GM23338 (cell line): Measurements from ENCODE around the gene XDH. TPM values are rescaled to one million over a fixed set of nuclear protein-coding genes. Genes with fewer than 3 reads are reported as not detected.

ENCODE experiments used
- ATAC-seq: fragments of 200-7000 bp; cut with Tn5 transposase; 3 replicates; pipeline ENCODE4 v1.9.1; 2020
- DNase-seq: peaks from one replicate; pipeline ENCODE4 v3.0.0-alpha.2; 2015; ENCODE audit warnings: low spot score
- H2AFZ ChIP-seq: fragments of 200-600 bp; sonication (generic); 2 replicates; pipeline ENCODE4 v1.8.0; 2016; ENCODE audit warnings: antibody characterized with exemption, mild to moderate bottlenecking, moderate library complexity
- H3F3A ChIP-seq: fragments of 200-600 bp; sonication (generic); replicated peaks from 2 replicates; pipeline ENCODE4 v1.8.0; 2017; ENCODE audit warnings: antibody characterized with exemption, mixed run types, low read depth
- H3K27ac ChIP-seq: fragments of 200-600 bp; sonication (generic); 2 replicates; pipeline ENCODE4 v1.6.1; 2016; ENCODE audit warnings: low read depth
- H3K27me3 ChIP-seq: fragments of 200-600 bp; sonication (generic); 2 replicates; pipeline ENCODE4 v1.8.0; 2016; ENCODE audit warnings: mild to moderate bottlenecking, mixed run types, moderate library complexity; ENCODE audit not compliant: insufficient read depth
- H3K36me3 ChIP-seq: fragments of 200-600 bp; sonication (generic); 2 replicates; pipeline ENCODE4 v1.8.0; 2016; ENCODE audit warnings: mild to moderate bottlenecking; ENCODE audit not compliant: insufficient read depth
- H3K4me1 ChIP-seq: fragments of 200-600 bp; sonication (generic); 2 replicates; pipeline ENCODE4 v1.8.0; 2016; ENCODE audit warnings: mild to moderate bottlenecking, moderate library complexity; ENCODE audit not compliant: insufficient read depth
- H3K4me2 ChIP-seq: fragments of 200-600 bp; sonication (generic); 2 replicates; pipeline ENCODE4 v1.7.1; 2017; ENCODE audit warnings: mixed run types
- H3K4me3 ChIP-seq: fragments of 200-600 bp; sonication (generic); 2 replicates; pipeline ENCODE4 v1.6.1; 2016; ENCODE audit warnings: mixed run types
- H3K79me2 ChIP-seq: fragments of 200-600 bp; sonication (generic); replicated peaks from 2 replicates; pipeline ENCODE4 v1.8.0; 2017; ENCODE audit warnings: mild to moderate bottlenecking; ENCODE audit not compliant: insufficient read depth
- H3K9me2 ChIP-seq: fragments of 200-600 bp; sonication (generic); 2 replicates; pipeline ENCODE4 v1.8.0; 2017; ENCODE audit not compliant: insufficient read depth
- H4K20me1 ChIP-seq: fragments of 200-600 bp; sonication (generic); replicated peaks from 2 replicates; pipeline ENCODE4 v1.8.0; 2017; ENCODE audit warnings: mild to moderate bottlenecking; ENCODE audit not compliant: insufficient read depth
- H3K27ac Mint-ChIP-seq: 2 replicates; pipeline ENCODE4 v1.8.0; 2020; ENCODE audit warnings: inconsistent platforms, mild to moderate bottlenecking, moderate library complexity, mixed read lengths
- H3K27me3 Mint-ChIP-seq: 3 replicates; pipeline ENCODE4 v1.8.0; 2022; ENCODE audit warnings: low read depth, mild to moderate bottlenecking, moderate library complexity, mixed read lengths, inconsistent platforms; ENCODE audit not compliant: insufficient read depth, poor library complexity
- H3K36me3 Mint-ChIP-seq: 3 replicates; pipeline ENCODE4 v1.8.0; 2021; ENCODE audit warnings: low read depth, mild to moderate bottlenecking, inconsistent platforms, moderate library complexity, mixed read lengths
- H3K4me1 Mint-ChIP-seq: 3 replicates; pipeline ENCODE4 v1.8.0; 2020; ENCODE audit warnings: mild to moderate bottlenecking, inconsistent platforms, mixed read lengths
- H3K4me3 Mint-ChIP-seq: 3 replicates; pipeline ENCODE4 v1.8.0; 2021; ENCODE audit warnings: moderate library complexity, mild to moderate bottlenecking, inconsistent platforms, mixed read lengths
- H3K9me3 Mint-ChIP-seq: 3 replicates; pipeline ENCODE4 v1.8.0; 2020; ENCODE audit warnings: moderate library complexity, mild to moderate bottlenecking, inconsistent platforms, mixed read lengths
- CTCF ChIP-seq, 2 experiments: fragments of 200-600 bp in 1 of 2; sonication (generic) in 1 of 2; conservative IDR thresholded peaks; 2 replicates each; pipeline versions ENCODE4 v1.5.1 to v1.6.1; 2016 to 2017; ENCODE audit warnings: antibody characterized with exemption in 2 of 2, low read depth in 2 of 2, mild to moderate bottlenecking in 2 of 2, moderate library complexity in 1 of 2
- ETS1 ChIP-seq: IDR thresholded peaks from 2 replicates; pipeline ENCODE4 v1.6.1; 2016; ENCODE audit warnings: antibody characterized with exemption
- REST ChIP-seq: IDR thresholded peaks from one replicate; pipeline ENCODE4 v1.6.1; 2018; ENCODE audit warnings: antibody characterized with exemption; ENCODE audit not compliant: unreplicated experiment
- ZNF331 ChIP-seq: fragments of 250-450 bp; sonication (Bioruptor Pico); IDR thresholded peaks from 2 replicates; pipeline ENCODE4 v1.5.0; 2020; ENCODE audit warnings: low read depth, mild to moderate bottlenecking, moderate library complexity
- ZNF462 ChIP-seq: fragments of 250-450 bp; sonication (Bioruptor Pico); IDR thresholded peaks from 2 replicates; pipeline ENCODE4 v1.5.0; 2020; ENCODE audit warnings: mild to moderate bottlenecking, moderate library complexity
- polyA plus RNA-seq: library from polyadenylated mRNA; unstranded; fragments of >200 nt; fragmentation: Nextera tagmentation; extraction: Ambion mirVana; gene quantifications from 2 replicates; pipeline ENCODE4 v1.2.1, GENCODE V29; 2016
- total RNA-seq: library from RNA; depleted of rRNA; stranded (reverse); fragments of >200 nt; shearing (Covaris generic); gene quantifications from 2 replicates; pipeline ENCODE4 v1.2.3, GENCODE V29; 2014

XDH gene
- total and polyA plus RNA-seq, 2 experiments from 2014 or later, result 0.55 to 0.87 TPM

GRCh38 chr2:31406593-31407385 is 7.8 kb downstream of the XDH start (continued):
- no peak for TF ChIP-seq ZNF462 (CRISPR knock-in tag)
- TF ChIP-seq ETS1, result no peak
- TF ChIP-seq CTCF (conservative IDR thresholded peaks at IDR 0.05; ENCODE audit: low read depth in 2 of 2), result no peak

- Histone ChIP-seq H3K27ac (no peak overlapping the region), H3K79me2 (no peaks in the 10 kb centered on the region), H3K4me3 (no peak overlapping the region), H3F3A (no peaks in the 10 kb centered on the region), H3K9me2 (peaks cover 12% of the 10 kb centered on the region), H3K4me2 (no peak overlapping the region), H3K27me3 (no peaks in the 10 kb centered on the region), H3K4me1 (peaks cover 12% of the 10 kb centered on the region; the same call in 1 of the 2 replicates), H3K36me3 (no peaks in the 10 kb centered on the region), H4K20me1 (no peaks in the 10 kb centered on the region), H2AFZ (no peak overlapping the region)
- H3K27me3 Mint-ChIP-seq, result peaks cover 4% of the 10 kb centered on the region
- no peak for DNase-seq
- H3K4me3 Mint-ChIP-seq, result no peak overlapping the region
- no peak for ATAC-seq
- no peak overlapping the region for H3K27ac Mint-ChIP-seq
- no peak for TF ChIP-seq REST
- TF ChIP-seq ZNF331 (CRISPR knock-in tag), result no peak
- H3K36me3 Mint-ChIP-seq, result no peaks in the 10 kb centered on the region
- no peaks in the 10 kb centered on the region for H3K9me3 Mint-ChIP-seq
- H3K4me1 Mint-ChIP-seq, result peaks cover 12% of the 10 kb centered on the region
Observed at GRCh38 chr2:31404827-31405226, 9.7 kb downstream of the XDH start.
